GM21576 (cell line): ENCODE results near the gene PRMT2.
"Not testable (repeated sequence)": the region's sequence is repeated elsewhere in the genome, so short reads cannot be mapped to it uniquely, and the experiment has no call there.

Experiments used
- ATAC-seq: cut with Tn5 transposase; IDR thresholded peaks from one replicate; pipeline ENCODE4 v1.9.1; 2021; ENCODE audit warnings: mild to moderate bottlenecking, moderate library complexity; ENCODE audit not compliant: unreplicated experiment

PRMT2 gene

DNA sequence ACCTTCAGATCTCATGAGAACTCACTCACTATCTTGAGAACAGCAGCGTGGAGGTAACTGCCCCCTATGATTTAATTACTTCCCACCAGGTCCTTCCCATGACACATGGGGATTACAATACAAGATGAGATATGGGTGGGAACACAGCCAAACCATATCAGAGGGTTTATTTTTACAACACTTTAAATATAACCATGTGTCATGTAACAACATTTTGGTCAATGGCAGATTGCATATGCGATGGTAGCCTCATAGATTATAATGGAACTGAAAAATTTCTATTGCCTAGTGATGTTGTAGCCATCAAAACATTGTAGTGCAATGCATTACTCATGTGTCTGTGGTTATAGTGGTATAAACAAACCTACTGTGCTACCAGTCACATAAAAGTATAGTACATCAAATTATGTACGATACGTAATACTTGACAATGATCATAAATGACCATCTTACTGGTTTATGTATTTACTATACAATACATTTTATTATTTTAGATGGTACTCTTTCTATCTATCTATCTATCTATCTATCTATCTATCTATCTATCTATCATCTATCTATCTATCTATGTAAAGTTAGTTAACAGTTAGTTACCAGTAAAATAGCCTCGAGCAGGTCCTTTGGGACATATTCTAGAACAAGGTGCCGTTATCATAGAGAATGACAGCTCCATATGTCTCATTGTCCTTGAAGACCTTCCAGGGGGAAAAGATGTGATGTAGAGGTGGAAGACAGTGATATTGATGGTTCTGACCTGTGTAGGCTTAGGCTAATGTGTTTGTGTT lies 18.0 kb upstream of the PRMT2 start:
- ATAC-seq = no peak

DNA sequence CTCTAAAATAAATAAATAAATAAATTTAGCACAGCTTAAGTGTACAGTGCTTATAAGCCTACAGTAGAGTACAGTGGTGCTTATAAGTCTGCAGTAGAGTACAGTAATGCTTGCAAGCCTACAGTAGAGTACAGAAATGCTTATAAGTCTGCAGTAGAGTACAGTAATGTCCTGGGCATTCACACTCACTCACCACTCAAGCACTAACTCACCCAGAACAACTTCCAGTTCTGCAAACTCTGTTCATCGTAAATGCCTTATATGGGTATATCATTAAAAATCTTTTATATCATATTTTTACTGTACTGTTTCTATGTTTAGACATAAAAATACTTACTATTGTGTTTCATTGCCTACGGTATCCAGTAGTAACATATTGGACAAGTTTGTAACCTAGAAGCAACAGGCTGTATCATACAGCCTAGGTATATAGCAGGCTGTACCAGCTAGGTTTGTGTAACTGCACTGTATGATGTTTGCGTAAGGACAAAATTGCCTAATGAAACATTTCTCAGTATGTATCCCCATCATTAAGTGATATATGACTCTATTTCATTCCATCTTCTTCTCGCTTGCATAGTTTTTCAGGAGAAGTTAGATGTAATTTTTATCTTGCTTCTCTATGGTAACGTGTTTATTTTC lies 16.6 kb upstream of the PRMT2 start:
- ATAC-seq = no peak

DNA sequence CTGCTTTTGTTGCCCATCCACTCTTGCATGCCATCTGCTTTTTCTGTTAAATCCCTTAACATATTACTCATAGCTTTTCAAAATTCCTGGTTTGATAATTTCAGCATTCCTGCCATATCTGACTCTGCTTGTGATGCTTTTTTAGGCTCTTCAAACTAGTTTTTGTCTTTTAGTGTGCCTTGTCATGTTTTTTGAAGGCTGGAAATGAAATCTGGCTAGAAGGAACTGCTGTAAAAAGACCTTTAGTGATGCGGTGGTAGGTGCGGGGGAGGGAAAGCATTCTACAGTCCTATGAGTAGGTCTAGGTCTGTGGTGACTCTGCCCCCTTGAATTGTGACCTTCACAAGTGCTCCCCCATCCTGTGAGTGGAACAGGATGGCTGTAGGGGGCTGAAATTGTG lies 15.6 kb upstream of the PRMT2 start:
- ATAC-seq = no peak

DNA sequence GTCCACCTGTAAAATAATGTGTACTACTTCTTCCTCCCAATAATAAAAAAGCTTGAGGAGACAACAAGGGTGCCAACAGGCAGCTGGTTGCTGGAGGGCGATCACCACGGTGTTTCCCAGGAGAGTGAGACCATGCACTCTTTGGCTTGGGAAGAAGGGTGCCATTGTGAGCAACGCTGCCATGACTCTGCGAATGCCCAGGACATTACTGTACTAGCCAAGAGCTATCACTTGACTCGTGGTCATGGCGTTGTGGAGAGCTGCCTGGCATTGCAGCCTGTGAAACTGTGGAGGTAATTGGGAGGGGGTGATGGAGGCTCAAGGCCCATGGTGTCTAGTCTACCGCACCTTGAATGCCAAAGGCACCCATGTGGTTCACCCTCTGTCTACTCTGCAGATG lies 14.6 kb upstream of the PRMT2 start:
- ATAC-seq = no peak

DNA sequence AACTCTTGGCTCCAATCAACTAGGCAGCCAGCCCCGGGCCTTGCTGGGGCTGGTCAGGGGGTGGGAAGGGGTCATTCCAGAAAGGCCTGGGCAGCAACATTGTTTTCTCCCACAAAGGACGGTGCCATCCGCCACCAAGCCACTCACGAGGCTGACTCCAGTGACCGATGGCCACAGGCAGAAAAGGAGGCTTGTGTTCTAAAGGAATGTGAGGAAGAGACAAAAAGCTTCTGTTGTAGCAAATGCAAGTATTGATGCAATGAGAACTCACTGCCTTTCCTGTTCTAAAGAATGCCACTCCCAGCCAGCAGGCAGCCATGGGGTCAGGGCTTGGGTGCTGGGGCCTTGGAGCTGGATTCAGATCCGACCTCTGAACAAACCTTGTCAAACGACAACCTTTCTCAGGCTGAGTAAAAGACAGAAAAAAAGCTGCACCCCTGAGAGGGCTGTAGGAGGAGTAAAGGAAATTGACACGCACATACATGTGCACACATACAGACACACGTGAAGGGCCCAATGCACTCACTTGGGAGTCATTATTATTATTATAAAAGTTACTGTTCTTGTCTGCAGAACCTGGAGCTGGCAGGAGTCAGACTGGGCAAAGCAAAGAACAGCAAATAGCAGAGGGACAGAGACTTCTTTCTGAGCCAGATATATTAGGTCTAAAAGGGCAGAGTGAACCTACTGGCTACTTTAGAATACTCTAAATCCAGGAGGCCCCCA lies 13.9 kb upstream of the PRMT2 start:
- ATAC-seq = no peak

DNA sequence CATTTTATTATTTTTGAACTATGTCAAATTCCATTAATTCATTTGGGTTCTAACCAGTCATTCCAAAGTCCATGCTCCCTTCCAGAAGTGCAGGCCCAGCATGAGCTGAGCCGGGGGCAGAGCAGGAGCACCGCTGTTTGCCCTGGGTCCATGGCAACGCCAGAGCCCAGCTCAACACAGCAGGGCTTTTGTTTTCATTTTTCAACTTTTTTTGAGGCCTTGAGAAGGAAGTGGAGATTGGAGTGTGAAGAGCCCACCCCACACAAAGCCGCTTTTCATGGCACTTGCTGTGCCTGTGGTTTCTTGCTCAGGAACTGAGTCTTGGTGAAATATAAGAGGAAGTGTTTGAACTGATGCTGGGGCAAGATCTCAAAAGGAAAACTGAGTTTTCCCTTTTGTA lies 13.2 kb upstream of the PRMT2 start:
- ATAC-seq = no peak

DNA sequence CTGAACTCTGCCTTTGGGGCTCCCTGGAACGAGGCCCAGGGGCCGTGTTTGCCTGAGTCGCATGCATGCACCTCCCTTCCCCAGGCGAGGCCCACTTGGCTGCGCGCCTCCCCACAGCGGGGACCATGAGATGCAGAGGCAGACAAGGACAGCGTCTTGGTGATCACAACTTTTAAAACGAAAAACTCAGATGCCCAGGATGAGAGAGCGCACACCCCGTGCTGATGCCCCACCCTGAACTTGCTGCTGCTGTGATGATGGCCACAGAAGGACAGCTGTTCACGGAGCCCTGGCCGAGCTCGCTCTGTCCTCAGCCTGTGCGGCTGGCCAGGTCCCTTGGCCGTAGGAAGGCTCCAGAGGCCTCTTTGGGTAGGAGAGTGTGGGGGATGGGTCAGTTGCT lies 11.4 kb upstream of the PRMT2 start:
- ATAC-seq = no peak

DNA sequence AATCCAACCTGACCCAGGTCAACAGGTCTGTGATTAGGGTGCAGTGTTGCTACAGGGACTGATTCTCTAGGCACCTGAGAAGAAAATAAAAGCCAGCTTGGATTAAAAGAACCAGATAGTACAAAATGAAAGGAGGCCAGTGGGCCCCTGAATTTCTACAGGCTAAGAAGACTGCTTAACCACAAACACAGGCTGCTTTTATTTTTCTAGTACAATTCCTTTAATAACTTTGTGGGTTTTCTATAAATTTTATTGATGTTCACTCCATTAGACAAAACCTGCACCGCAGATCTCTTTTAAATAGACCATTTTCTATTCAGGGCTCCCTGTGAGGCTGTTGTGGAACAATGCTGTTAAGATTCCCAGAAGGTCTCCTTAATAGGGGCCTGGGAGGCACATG lies 9.7 kb upstream of the PRMT2 start:
- no peak for ATAC-seq

DNA sequence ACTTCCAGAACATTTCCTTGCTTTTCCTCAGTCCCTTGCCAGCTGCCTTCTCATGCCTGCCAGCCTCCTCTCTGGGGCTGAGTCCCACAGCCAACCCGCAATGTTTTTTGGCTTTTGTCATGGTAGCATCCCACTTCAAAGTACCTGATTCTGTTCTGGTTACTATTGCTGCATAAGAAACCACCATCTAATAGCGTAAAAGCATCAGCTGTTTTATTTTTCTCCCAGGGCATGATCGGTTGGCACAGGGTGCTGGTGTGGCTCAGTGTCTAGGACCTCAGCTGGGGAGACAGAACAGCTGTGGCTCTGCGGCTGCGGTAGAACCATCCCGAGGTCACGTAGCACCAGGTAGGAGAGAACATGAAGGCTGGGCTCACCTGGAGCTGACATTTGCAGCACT lies 8.9 kb upstream of the PRMT2 start:
- no peak for ATAC-seq

DNA sequence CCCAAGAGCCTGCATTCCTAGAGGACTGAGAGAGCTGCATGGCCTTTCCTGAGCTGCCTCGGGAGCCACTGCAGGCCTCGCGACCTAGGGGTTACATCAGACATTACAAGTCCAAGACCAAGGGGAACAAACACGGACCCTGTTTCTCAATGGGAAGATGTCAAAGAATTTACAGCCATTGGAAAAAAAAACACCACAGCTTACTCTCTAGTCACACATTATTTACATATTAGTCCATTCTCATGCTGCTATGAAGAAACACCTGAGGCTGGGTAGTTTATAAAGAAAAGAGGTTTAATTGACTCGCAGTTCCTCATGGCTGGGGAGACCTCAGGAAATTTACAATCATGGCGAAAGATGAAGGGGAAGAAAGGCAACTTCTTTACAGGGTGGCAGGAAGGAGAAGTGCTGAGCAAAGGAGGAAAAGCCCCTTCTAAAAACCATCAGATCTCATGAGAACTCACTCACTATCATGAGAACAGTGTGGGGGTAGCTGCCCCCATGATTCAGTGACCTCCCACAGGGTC lies 8.4 kb upstream of the PRMT2 start:
- ATAC-seq = no peak

DNA sequence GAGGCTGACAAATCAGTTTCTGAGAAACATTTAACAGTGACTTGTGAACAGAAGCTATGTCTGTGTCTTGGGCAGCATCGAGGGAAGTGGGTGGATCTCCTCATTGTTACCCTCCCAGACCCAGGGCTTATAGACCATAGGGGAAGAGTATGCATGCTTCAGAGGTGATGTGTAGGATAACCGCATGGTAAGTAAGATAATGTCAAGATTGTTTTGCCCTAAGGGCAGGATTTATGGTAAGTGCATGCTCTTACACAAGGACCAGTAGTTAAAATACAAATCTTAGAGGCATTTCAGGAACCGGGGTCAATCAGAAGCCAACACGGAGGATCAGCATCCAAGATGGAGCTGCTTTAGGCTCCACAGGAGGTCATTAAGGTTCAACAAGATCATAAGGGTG lies 7.7 kb upstream of the PRMT2 start:
- no peak for ATAC-seq

DNA sequence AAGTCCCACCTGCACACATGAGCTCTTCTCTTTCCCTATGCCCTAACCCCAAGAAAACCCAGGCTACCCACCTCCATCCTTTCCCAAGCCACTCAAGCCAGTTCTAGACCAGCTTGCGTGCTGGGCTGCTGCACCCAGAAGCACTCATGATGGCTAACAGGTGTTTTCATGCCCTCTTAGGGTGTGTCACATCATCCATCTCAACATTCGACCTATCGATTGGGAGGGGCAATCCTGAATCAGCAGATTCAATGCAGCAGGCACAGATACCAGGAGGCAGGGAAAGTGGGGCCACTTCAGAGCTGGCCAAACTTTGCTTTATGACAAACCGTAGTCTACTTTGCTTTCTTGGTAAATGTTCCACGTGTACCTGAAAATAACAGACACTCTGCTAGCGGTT lies 6.6 kb upstream of the PRMT2 start:
- ATAC-seq = no peak

DNA sequence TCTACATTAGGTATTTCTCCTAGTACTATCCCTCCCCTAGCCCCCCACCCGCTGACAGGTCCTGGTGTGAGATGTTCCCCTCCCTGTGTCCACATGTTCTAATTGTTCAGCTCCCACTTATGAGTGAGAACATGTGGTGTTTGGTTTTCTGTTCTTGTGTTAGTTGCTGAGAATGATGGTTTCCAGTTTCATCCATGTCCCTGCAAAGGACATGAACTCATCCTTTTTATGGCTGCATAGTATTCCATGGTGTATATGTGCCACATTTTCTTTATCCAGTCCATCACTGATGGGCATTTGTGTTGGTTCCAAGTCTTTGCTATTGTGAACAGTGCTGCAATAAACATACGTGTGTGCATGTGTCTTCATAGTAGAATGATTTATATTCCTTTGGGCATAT lies 4.6 kb upstream of the PRMT2 start:
- ATAC-seq = not testable (repeated sequence)

DNA sequence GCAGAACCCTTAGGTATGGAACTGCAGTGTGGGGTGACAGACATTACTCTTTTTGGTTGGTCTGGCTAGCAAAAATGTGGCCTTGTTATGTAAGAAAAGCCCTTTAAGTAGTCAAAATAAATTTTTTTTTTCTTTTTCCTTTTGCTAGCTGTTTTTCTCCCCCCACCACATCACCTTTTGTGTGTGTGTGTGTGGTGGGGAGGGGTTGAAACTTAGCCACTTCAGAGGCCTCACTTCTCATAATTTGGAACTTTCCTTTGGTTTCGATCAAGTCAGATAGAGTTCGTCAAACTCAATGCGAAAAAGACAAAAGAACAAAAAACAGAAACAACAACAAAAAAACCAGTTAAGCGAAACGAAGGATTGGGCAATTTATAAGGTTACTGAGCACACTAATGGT lies 1.9 kb upstream of the PRMT2 start:
- ATAC-seq = no peak

DNA sequence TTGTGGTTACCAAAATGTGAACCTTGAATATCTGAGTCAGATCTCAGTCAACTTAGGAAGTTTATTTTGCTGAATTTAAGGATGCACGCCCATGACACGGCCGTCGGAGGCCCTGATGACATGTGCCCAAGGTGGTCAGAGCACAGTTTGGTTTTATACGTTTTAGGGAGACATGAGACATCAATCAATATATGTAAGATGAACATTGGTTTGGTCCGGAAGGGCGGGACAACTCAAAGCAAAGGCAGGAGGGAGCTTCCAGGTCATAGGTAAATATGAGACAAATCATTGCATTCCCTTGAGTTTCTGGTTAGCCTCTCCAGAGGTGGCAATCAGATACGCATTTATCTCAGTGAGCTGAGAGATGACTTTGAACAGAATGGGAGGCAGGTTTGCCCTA lies 1.0 kb upstream of the PRMT2 start:
- ATAC-seq = no peak

DNA sequence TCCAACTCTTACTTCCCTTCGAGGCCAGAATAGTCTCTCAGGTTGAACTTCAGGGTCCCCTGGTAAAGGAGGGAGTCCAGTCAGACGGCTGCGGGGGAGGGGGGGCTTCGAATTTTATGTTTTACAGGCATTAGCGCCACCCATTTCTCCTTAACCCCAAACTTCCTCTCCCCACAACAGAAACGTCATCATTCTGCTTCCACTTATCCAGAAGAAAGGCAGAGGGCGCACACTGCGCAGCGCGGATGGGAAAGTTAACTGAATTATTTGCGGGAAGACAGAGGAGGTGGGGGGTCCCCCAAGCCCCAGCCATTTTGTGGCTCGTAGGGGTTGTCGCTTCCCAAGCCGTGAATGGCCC lies 529 bp upstream of the PRMT2 start:
- ATAC-seq = peak; percentile 16

DNA sequence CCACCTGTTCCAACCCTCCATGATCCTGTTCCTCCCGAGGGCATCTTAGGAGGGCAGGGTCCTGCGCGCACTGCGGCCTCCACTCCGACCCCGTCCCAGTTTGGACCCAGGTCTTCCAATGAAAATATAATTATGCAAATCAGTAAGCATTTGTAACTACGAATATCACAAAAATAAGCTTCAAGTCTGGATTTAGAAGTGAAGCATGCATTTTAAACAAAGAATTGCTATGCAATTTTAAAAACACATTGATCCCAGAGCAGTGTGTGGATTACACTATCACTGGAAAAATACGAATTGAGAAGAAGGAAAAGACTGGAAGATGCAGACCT lies 673 bp downstream of the PRMT2 start:
- ATAC-seq = no peak

DNA sequence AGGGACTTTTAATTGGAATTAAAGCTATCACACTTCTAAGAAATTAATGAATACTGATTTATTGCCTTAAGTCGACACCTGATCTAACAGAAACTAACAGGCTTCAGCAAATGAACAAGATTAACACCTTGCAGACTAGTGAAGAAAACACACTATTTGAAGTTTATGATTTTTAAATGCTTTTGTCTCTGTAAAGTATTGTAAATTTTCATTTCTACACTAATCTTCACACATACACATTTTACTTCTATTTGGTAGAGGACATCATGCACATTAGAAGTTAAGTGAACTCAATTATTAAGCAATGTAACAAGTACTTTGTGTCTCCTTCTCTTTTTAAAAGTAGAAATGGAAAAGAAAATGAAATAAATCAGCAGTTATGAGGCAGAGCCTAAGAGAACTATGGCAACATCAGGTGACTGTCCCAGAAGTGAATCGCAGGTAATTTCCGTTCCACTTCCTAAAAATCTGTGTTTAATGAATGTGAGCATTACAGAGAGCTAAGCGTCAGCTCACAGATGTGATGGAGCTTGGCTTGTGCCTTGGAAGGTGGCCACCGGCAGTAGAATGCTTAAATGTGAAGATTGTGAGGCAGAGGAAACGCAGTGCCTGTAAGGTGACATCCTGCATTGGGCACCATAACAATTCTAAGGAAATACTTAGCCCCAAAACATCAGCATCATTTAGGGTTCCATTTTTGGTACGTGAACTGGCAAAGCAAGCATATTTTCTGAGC lies 1.2 kb downstream of the PRMT2 start:
- no peak for ATAC-seq

DNA sequence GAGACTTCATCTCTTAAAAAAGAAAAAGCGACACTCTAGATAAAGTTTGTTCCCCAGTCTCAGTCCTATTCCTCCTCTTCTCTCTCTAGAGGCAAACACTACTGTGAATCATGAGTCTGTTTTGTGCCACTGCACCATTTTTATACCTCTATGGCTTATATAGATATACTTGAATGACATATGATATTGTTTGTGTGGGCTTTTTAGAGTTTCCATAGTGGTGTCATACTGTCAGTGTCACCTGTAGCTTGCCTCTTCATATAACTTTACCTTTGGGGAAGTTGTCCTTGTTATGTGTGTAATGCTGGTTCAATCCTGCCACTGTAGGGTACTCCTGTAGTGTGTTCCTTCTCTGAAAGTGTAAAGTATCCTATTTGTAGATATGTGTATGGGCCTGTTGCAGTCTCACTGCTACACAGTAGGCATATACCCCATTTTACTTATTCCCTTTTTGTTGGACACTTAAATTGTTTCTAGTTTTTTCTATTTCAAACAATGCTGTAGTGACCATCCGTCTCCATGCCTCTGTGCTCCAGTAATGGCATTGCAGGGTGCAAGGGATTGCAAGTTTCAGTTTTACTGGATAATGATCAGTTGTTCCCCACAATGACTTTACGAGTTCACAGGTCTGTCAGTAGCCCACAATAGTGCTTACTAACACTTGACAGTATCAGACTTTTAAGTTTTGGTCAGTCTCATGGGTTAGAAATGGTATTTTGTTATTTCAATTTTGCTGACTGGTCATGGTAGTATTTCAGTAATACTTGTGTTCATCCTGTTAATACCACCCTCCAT lies 2.7 kb downstream of the PRMT2 start:
- no peak for ATAC-seq

DNA sequence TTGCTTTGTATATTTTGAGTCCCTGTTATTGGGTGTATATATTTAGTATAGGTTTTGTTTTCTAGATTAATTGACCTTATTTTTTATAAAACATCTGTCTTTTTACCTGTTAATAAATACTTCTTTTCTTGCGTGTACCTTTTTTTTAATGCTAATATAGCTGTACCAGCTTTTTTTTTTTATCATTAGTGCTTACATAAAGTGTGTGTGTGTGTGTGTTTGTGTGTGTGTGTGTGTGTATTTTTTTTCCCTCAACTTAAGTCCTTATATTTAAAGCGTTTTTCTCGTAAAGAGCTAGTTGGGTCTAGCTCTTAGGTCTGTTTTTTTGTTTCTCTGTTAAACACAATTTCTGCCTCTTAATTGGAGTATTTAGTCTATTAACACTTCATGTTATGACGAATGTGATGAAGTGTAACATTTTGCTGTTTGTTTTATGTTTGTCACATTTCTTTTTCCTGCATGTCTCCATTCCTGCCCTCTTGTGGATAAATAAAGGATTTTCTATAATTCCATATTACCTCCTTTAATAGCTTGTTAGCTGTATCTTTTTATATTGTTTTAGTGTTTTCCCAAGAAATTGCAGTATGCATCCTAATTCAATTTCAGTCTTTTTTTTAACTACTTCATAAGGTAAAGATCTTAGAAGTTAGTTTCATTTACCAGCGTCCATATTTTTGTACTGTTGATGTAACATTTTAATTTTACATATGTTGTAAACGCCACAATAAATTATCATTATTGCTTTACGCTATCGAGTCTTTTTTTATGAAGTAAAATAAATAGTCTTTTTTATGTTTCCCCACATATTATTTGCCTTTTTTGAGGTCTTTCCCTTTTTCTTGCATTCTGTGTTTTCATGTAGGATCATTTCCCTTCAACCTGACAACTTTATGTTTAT lies 4.3 kb downstream of the PRMT2 start:
- no peak for ATAC-seq
